Right lobe of liver (tissue), 4 donors: ENCODE measurements around the gene SYNPO.
A peak's percentile ranks its signal among the peaks of the same experiment; 100 is the strongest.

Source experiments
- CTCF ChIP-seq, 4 donors: fragments of 200-600 bp in 3 of 4; fragments of 450-650 bp in 1 of 4; IDR thresholded peaks; one replicate each; pipeline versions ENCODE4 v1.5.1 to v1.8.0; 2016 to 2022; ENCODE audit warnings: antibody characterized with exemption in 4 of 4, mild to moderate bottlenecking in 2 of 4
- POLR2A ChIP-seq: fragments of 450-650 bp; IDR thresholded peaks from one replicate; pipeline ENCODE4 v1.6.1; 2017; ENCODE audit warnings: antibody characterized with exemption, mild to moderate bottlenecking
- donor health status: DM: no; HTN: no; CAD: no.
- donor health status: DM: no; HTN: no; CAD: no.
- donor health status: DM: no; HTN: yes; CAD: no.

- TF ChIP-seq CTCF (IDR thresholded peaks at IDR 0.05): peak in 1 of 4 donors; percentile 14
- no peak for TF ChIP-seq POLR2A
These were observed 9.8 kb upstream of the SYNPO start for GRCh38 chr5:150630461-150631325.
